ENCODE data around the gene ZCCHC24. TPM values are rescaled to one million over a fixed set of nuclear protein-coding genes. Genes with fewer than 3 reads are reported as not detected.

The ZCCHC24 gene
- total RNA-seq, 2 donors from 2014 or later, result 45.6 to 85.9 TPM

GRCh38 chr10:79356104-79356503 is 89.3 kb downstream of the ZCCHC24 start:
- H3K4me1 ChIP-seq, result no peaks in the 10 kb centered on the region
- no peaks in the 10 kb centered on the region for H3K9me3 ChIP-seq
- H3K27me3 ChIP-seq, result no peaks in the 10 kb centered on the region
- no peak for TF ChIP-seq CTCF (IDR thresholded peaks at IDR 0.05)
- no peak for DNase-seq (ENCODE audit: low spot score)
- H3K36me3 ChIP-seq, result peaks cover 53% of the 10 kb centered on the region
- no peak overlapping the region for H3K27ac ChIP-seq
- no peak overlapping the region for H3K4me3 ChIP-seq

- Histone ChIP-seq H3K9me3 (no peaks in the 10 kb centered on the region), H3K27ac (no peak overlapping the region), H3K27me3 (no peaks in the 10 kb centered on the region), H3K4me3 (no peak overlapping the region), H3K36me3 (peaks cover 58% of the 10 kb centered on the region), H3K4me1 (no peaks in the 10 kb centered on the region)
- TF ChIP-seq CTCF (IDR thresholded peaks at IDR 0.05), result no peak
- no peak for DNase-seq (ENCODE audit: low spot score)
These were observed 89.9 kb downstream of the ZCCHC24 start for GRCh38 chr10:79355420-79356017.

- no peak for DNase-seq (ENCODE audit: low spot score)
- TF ChIP-seq CTCF (IDR thresholded peaks at IDR 0.05), result no peak
- H3K4me3 ChIP-seq, result no peak overlapping the region
- peaks cover 0 to 5% of the 10 kb centered on the region in 2 donors for H3K4me1 ChIP-seq
- no peaks in the 10 kb centered on the region for H3K9me3 ChIP-seq
- no peaks in the 10 kb centered on the region for H3K27me3 ChIP-seq
- no peak overlapping the region for H3K27ac ChIP-seq
- peaks cover 67% of the 10 kb centered on the region for H3K36me3 ChIP-seq
These were observed 90.8 kb downstream of the ZCCHC24 start for GRCh38 chr10:79354615-79355014.

GRCh38 chr10:79354141-79354540 is 91.3 kb downstream of the ZCCHC24 start:
- H3K9me3 ChIP-seq, result no peaks in the 10 kb centered on the region
- H3K27ac ChIP-seq, result no peak overlapping the region
- TF ChIP-seq CTCF (IDR thresholded peaks at IDR 0.05), result no peak
- no peak for DNase-seq (ENCODE audit: low spot score)
- no peak overlapping the region for H3K4me3 ChIP-seq
- peaks cover 0 to 10% of the 10 kb centered on the region in 2 donors for H3K4me1 ChIP-seq
- H3K27me3 ChIP-seq, result no peaks in the 10 kb centered on the region
- H3K36me3 ChIP-seq, result peaks cover 72% of the 10 kb centered on the region

GRCh38 chr10:79353726-79354125 is 91.7 kb downstream of the ZCCHC24 start:
- H3K9me3 ChIP-seq, result no peaks in the 10 kb centered on the region
- H3K27me3 ChIP-seq, result no peaks in the 10 kb centered on the region
- H3K27ac ChIP-seq, result no peak overlapping the region
- DNase-seq (ENCODE audit: low spot score), result no peak
- peaks cover 73% of the 10 kb centered on the region for H3K36me3 ChIP-seq
- no peak overlapping the region for H3K4me3 ChIP-seq
- no peak for TF ChIP-seq CTCF (IDR thresholded peaks at IDR 0.05)
- H3K4me1 ChIP-seq, result peaks cover 0 to 14% of the 10 kb centered on the region in 2 donors

GRCh38 chr10:79353000-79353406 is 92.4 kb downstream of the ZCCHC24 start:
- DNase-seq (ENCODE audit: low spot score), result no peak
- peaks cover 73% of the 10 kb centered on the region for H3K36me3 ChIP-seq
- peaks cover 0 to 21% of the 10 kb centered on the region in 2 donors for H3K4me1 ChIP-seq

More at GRCh38 chr10:79353000-79353406, 92.4 kb downstream of the ZCCHC24 start:
- H3K27ac ChIP-seq, result no peak overlapping the region
- no peak overlapping the region for H3K4me3 ChIP-seq
- no peaks in the 10 kb centered on the region for H3K9me3 ChIP-seq
- TF ChIP-seq CTCF (IDR thresholded peaks at IDR 0.05), result no peak
- no peaks in the 10 kb centered on the region for H3K27me3 ChIP-seq

Measured in right atrium auricular region (tissue), 2 donors.